ENCODE results near the gene TMEM161A. TPM values are rescaled to one million over a fixed set of nuclear protein-coding genes. Genes with fewer than 3 reads are reported as not detected.

TMEM161A gene
- total and polyA plus RNA-seq, 2 of the 13 experiments (the other 11 are each of a cell fraction or from before 2014, with no cell fraction given): 25.9 to 31.4 TPM

- TF ChIP-seq MAX (IDR thresholded peaks at IDR 0.05): 0 out of 2 replicates have a peak, but pooled peaks have one; percentile 31
- peak; percentile 49 for TF ChIP-seq ZNF652 (CRISPR knock-in tag; IDR thresholded peaks at IDR 0.05; ENCODE audit: borderline replicate concordance, low read depth)
- TF ChIP-seq USF2 (IDR thresholded peaks at IDR 0.05; ENCODE audit: low read depth, low read length): no peak
- TF ChIP-seq USF2 (CRISPR knock-in tag; IDR thresholded peaks at IDR 0.05; ENCODE audit: borderline replicate concordance): no peak
- TF ChIP-seq ZBTB25 (CRISPR knock-in tag; IDR thresholded peaks at IDR 0.05): no peak
- TF ChIP-seq SRSF9 (IDR thresholded peaks at IDR 0.05; ENCODE audit: borderline replicate concordance, insufficient read depth, low read depth, low read length, poor library complexity, severe bottlenecking): no peak
- peak; percentile 34; the same call in 1 of the 2 replicates for TF ChIP-seq ZBTB38 (CRISPR knock-in tag; IDR thresholded peaks at IDR 0.05)
- TF ChIP-seq LCORL (IDR thresholded peaks at IDR 0.05): no peak
- TF ChIP-seq LCORL (CRISPR knock-in tag; IDR thresholded peaks at IDR 0.05): peak; percentile 61; the same call in 1 of the 2 replicates
- TF ChIP-seq ZNF782 (CRISPR knock-in tag; IDR thresholded peaks at IDR 0.05; ENCODE audit: borderline replicate concordance): no peak
- TF ChIP-seq HOXA3 (CRISPR knock-in tag; IDR thresholded peaks at IDR 0.05): peak; percentile 27; the same call in 1 of the 2 replicates
- TF ChIP-seq NFE2 (CRISPR knock-in tag; IDR thresholded peaks at IDR 0.05): no peak
- no peak for TF ChIP-seq ZNF720 (CRISPR knock-in tag; IDR thresholded peaks at IDR 0.05)
- no peak for TF ChIP-seq POLR2AphosphoS5 (IDR thresholded peaks at IDR 0.05; ENCODE audit: low read depth, low read length)
- no peak for TF ChIP-seq PHF5A (CRISPR knock-in tag; IDR thresholded peaks at IDR 0.05; ENCODE audit: low read depth, unreplicated experiment)
- TF ChIP-seq ZFP62 (CRISPR knock-in tag; IDR thresholded peaks at IDR 0.05): no peak
- TF ChIP-seq MBD4 (IDR thresholded peaks at IDR 0.05; ENCODE audit: borderline replicate concordance, low read length): no peak
- no peak for TF ChIP-seq ZNF747 (CRISPR knock-in tag; IDR thresholded peaks at IDR 0.05; ENCODE audit: borderline replicate concordance)
- 0 out of 2 replicates have a peak, but pooled peaks have one; percentile 19 for TF ChIP-seq RXRB (CRISPR knock-in tag; IDR thresholded peaks at IDR 0.05; ENCODE audit: borderline replicate concordance)
- no peak; the same call in 1 of the 2 replicates for TF ChIP-seq PHF21A (CRISPR knock-in tag; IDR thresholded peaks at IDR 0.05)
- TF ChIP-seq HMGA1 (CRISPR knock-in tag; conservative IDR thresholded peaks at IDR 0.05): no peak
- peak; percentile 60 for TF ChIP-seq ZMYM3 (CRISPR knock-in tag; IDR thresholded peaks at IDR 0.05)
- no peak for TF ChIP-seq ZNF569 (CRISPR knock-in tag; IDR thresholded peaks at IDR 0.05; ENCODE audit: borderline replicate concordance)
- TF ChIP-seq MIER2 (CRISPR knock-in tag; IDR thresholded peaks at IDR 0.05): no peak
- TF ChIP-seq SAP130 (CRISPR knock-in tag; IDR thresholded peaks at IDR 0.05; ENCODE audit: low read depth): peak; percentile 15; the same call in 1 of the 2 replicates
- TF ChIP-seq ZNF235 (CRISPR knock-in tag; IDR thresholded peaks at IDR 0.05; ENCODE audit: borderline replicate concordance): no peak
- no peak for TF ChIP-seq IRF1 (CRISPR knock-in tag; IDR thresholded peaks at IDR 0.05; ENCODE audit: low read depth)
- TF ChIP-seq TBL1XR1 (IDR thresholded peaks at IDR 0.05; ENCODE audit: borderline replicate concordance, low read length, partially characterized antibody): no peak
- TF ChIP-seq ADNP (CRISPR knock-in tag; IDR thresholded peaks at IDR 0.05): no peak
- no peak for TF ChIP-seq IRF2 (CRISPR knock-in tag; IDR thresholded peaks at IDR 0.05)
- TF ChIP-seq POLR2AphosphoS2 (IDR thresholded peaks at IDR 0.05; ENCODE audit: low read depth, low read length): no peak
These were observed 43.8 kb downstream of the TMEM161A start (continued) for GRCh38 chr19:19094513-19094912.
